A549 (cell line): ENCODE results near the gene GBE1.

Experiments
- CHD2 ChIP-seq: fragments of 150-350 bp; IDR thresholded peaks from 2 replicates; pipeline ENCODE4 v1.6.1; 2014; ENCODE audit warnings: low read length; ENCODE audit not compliant: partially characterized antibody
- CTCF ChIP-seq: fragments of >200 bp; sonication (Bioruptor Twin); formaldehyde crosslinking; IDR thresholded peaks from 3 replicates; pipeline ENCODE4 v1.5.1; 2016
- MAZ ChIP-seq: fragments of 150-350 bp; IDR thresholded peaks from 2 replicates; pipeline ENCODE4 v1.6.1; 2014; ENCODE audit warnings: antibody characterized with exemption, low read depth, low read length, borderline replicate concordance
- POLR2A ChIP-seq: IDR thresholded peaks from 2 replicates; pipeline ENCODE4 v1.6.1; 2012; ENCODE audit warnings: mild to moderate bottlenecking, low read length
- RAD21 ChIP-seq, 2 experiments: fragments of >200 bp in 1 of 2; sonication (Bioruptor Twin) in 1 of 2; formaldehyde crosslinking in 1 of 2; IDR thresholded peaks in 1 of 2; conservative IDR thresholded peaks in 1 of 2; 2 replicates in 1 of 2; 3 replicates in 1 of 2; pipeline ENCODE4 v1.6.1; 2012 to 2018; ENCODE audit warnings: inconsistent platforms in 1 of 2
- RFX5 ChIP-seq: fragments of 450-650 bp; IDR thresholded peaks from 2 replicates; pipeline ENCODE4 v1.7.1; 2014; ENCODE audit warnings: antibody characterized with exemption, mild to moderate bottlenecking, moderate library complexity

DNA sequence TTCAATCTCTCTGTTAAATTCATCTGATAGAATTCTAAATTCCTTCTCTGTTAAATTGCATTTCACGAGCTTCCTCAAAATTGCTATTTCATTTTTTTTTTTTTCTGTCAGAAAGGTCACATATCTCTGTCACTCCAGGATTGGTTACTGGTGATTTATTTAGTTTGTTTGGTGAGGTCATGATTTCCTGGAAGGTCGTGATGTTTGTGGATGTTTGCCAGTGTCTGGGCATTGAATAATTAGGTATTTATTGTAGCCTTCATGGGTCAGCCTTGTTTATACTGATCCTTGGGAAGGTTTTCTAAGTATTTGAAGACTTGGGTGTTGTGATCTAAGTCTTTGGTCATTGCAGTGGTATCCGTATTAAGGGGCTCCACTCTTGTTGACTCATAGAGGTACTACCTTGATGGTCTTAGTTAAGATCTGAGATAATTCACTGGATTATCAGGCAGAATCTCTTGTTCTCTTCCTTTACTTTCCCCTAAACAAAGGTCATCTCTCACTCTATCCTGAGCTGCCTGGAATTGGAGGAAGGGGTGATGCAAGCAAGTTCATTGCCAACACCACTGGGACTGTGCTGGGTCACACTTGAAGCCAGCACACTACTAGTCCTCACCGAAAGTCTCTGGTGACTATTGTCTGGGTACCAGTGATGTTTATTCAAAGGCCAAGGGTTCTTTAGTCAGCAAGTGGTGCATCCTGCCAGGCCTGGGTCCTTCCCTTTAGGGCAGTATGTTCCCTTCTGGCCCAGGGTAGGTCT lies 231.1 kb downstream of the GBE1 start:
- no peak for TF ChIP-seq RAD21 (conservative IDR thresholded peaks at IDR 0.05 in 1 of 2, IDR thresholded peaks at IDR 0.05 in 1 of 2)
- no peak for TF ChIP-seq CTCF
- TF ChIP-seq POLR2A: no peak
- no peak for TF ChIP-seq MAZ
- TF ChIP-seq RFX5: no peak
- TF ChIP-seq CHD2: no peak
